Activated naive CD8-positive, alpha-beta T cell (primary cell): ENCODE data around the gene KANSL1.

Experiments used
- H3K27ac Mint-ChIP-seq: one replicate; pipeline ENCODE4 v1.8.0; 2021; ENCODE audit warnings: mixed read lengths
- H3K27me3 Mint-ChIP-seq: one replicate; pipeline ENCODE4 v1.8.0; 2021; ENCODE audit warnings: mixed read lengths
- H3K36me3 Mint-ChIP-seq: one replicate; pipeline ENCODE4 v1.8.0; 2021; ENCODE audit warnings: mixed read lengths
- H3K4me1 Mint-ChIP-seq: one replicate; pipeline ENCODE4 v1.8.0; 2021; ENCODE audit warnings: low read depth, mixed read lengths
- H3K4me3 Mint-ChIP-seq: one replicate; pipeline ENCODE4 v1.8.0; 2021; ENCODE audit warnings: mild to moderate bottlenecking, mixed read lengths
- H3K9me3 Mint-ChIP-seq: one replicate; pipeline ENCODE4 v1.8.0; 2021; ENCODE audit warnings: low read depth, mixed read lengths

KANSL1 gene

GRCh38 chr17:46144246-46144645 lies 49.0 kb downstream of the KANSL1 start:
- Mint-ChIP-seq H3K4me3 (peak overlapping the region; percentile 38), H3K4me1 (peaks cover 90% of the 10 kb centered on the region), H3K9me3 (no peaks in the 10 kb centered on the region), H3K27ac (peak overlapping the region; percentile 81), H3K36me3 (peaks cover 2% of the 10 kb centered on the region), H3K27me3 (no peaks in the 10 kb centered on the region)

GRCh38 chr17:46143827-46144236 lies 49.4 kb downstream of the KANSL1 start:
- H3K4me3 Mint-ChIP-seq = peak overlapping the region; percentile 38

GRCh38 chr17:46141645-46142044 lies 51.6 kb downstream of the KANSL1 start:
- Mint-ChIP-seq H3K27ac (peak overlapping the region; percentile 61), H3K36me3 (no peaks in the 10 kb centered on the region), H3K9me3 (no peaks in the 10 kb centered on the region), H3K27me3 (no peaks in the 10 kb centered on the region), H3K4me1 (peaks cover 92% of the 10 kb centered on the region), H3K4me3 (peak overlapping the region; percentile 38)

More at GRCh38 chr17:46143827-46144236, 49.4 kb downstream of the KANSL1 start:
- Mint-ChIP-seq H3K27me3 (no peaks in the 10 kb centered on the region), H3K27ac (peak overlapping the region; percentile 81), H3K9me3 (no peaks in the 10 kb centered on the region), H3K36me3 (peaks cover 2% of the 10 kb centered on the region), H3K4me1 (peaks cover 90% of the 10 kb centered on the region)

- no peak overlapping the region for H3K4me3 Mint-ChIP-seq
- H3K36me3 Mint-ChIP-seq = no peaks in the 10 kb centered on the region
- H3K4me1 Mint-ChIP-seq = peaks cover 95% of the 10 kb centered on the region
- peak overlapping the region; percentile 61 for H3K27ac Mint-ChIP-seq
- H3K9me3 Mint-ChIP-seq = no peaks in the 10 kb centered on the region
- no peaks in the 10 kb centered on the region for H3K27me3 Mint-ChIP-seq
Observed at GRCh38 chr17:46140645-46141197, 52.5 kb downstream of the KANSL1 start.

- Mint-ChIP-seq H3K4me1 (peaks cover 93% of the 10 kb centered on the region), H3K27me3 (no peaks in the 10 kb centered on the region), H3K27ac (peak overlapping the region; percentile 59), H3K36me3 (no peaks in the 10 kb centered on the region), H3K4me3 (peak overlapping the region; percentile 28), H3K9me3 (no peaks in the 10 kb centered on the region)
Observed at GRCh38 chr17:46139432-46140210, 53.6 kb downstream of the KANSL1 start.

- no peaks in the 10 kb centered on the region for H3K27me3 Mint-ChIP-seq
- H3K4me1 Mint-ChIP-seq = peaks cover 93% of the 10 kb centered on the region
- peak overlapping the region; percentile 25 for H3K27ac Mint-ChIP-seq
- H3K9me3 Mint-ChIP-seq = no peaks in the 10 kb centered on the region
- no peaks in the 10 kb centered on the region for H3K36me3 Mint-ChIP-seq
- peak overlapping the region; percentile 28 for H3K4me3 Mint-ChIP-seq
Observed at GRCh38 chr17:46138473-46138872, 54.8 kb downstream of the KANSL1 start.

- peaks cover 95% of the 10 kb centered on the region for H3K4me1 Mint-ChIP-seq
- peak overlapping the region; percentile 30 for H3K4me3 Mint-ChIP-seq
- no peaks in the 10 kb centered on the region for H3K9me3 Mint-ChIP-seq
- H3K27me3 Mint-ChIP-seq = no peaks in the 10 kb centered on the region
- peaks cover 2% of the 10 kb centered on the region for H3K36me3 Mint-ChIP-seq
- peak overlapping the region; percentile 58 for H3K27ac Mint-ChIP-seq
Observed at GRCh38 chr17:46136820-46137219, 56.4 kb downstream of the KANSL1 start.

GRCh38 chr17:46135879-46136563 lies 57.2 kb downstream of the KANSL1 start:
- H3K4me3 Mint-ChIP-seq = peak overlapping the region; percentile 5
- H3K27me3 Mint-ChIP-seq = no peaks in the 10 kb centered on the region
- no peaks in the 10 kb centered on the region for H3K9me3 Mint-ChIP-seq
- H3K4me1 Mint-ChIP-seq = peaks cover 95% of the 10 kb centered on the region
- peaks cover 2% of the 10 kb centered on the region for H3K36me3 Mint-ChIP-seq
- H3K27ac Mint-ChIP-seq = peak overlapping the region; percentile 58

- H3K27me3 Mint-ChIP-seq = no peaks in the 10 kb centered on the region
- no peak overlapping the region for H3K4me3 Mint-ChIP-seq
- peaks cover 95% of the 10 kb centered on the region for H3K4me1 Mint-ChIP-seq
- no peaks in the 10 kb centered on the region for H3K9me3 Mint-ChIP-seq
- peaks cover 6% of the 10 kb centered on the region for H3K36me3 Mint-ChIP-seq
- H3K27ac Mint-ChIP-seq = peak overlapping the region; percentile 3
Observed at GRCh38 chr17:46135126-46135812, 58.0 kb downstream of the KANSL1 start.

- Mint-ChIP-seq H3K27me3 (no peaks in the 10 kb centered on the region), H3K9me3 (no peaks in the 10 kb centered on the region), H3K4me1 (peaks cover 91% of the 10 kb centered on the region), H3K27ac (peak overlapping the region; percentile 46), H3K36me3 (peaks cover 15% of the 10 kb centered on the region), H3K4me3 (peak overlapping the region; percentile 1)
Observed at GRCh38 chr17:46129302-46129701, 63.9 kb downstream of the KANSL1 start.

GRCh38 chr17:46128453-46128852 lies 64.8 kb downstream of the KANSL1 start:
- Mint-ChIP-seq H3K4me1 (peaks cover 93% of the 10 kb centered on the region), H3K9me3 (no peaks in the 10 kb centered on the region), H3K27ac (peak overlapping the region; percentile 12), H3K27me3 (no peaks in the 10 kb centered on the region), H3K4me3 (peak overlapping the region; percentile 38), H3K36me3 (peaks cover 17% of the 10 kb centered on the region)

GRCh38 chr17:46127524-46127923 lies 65.7 kb downstream of the KANSL1 start:
- Mint-ChIP-seq H3K27ac (peak overlapping the region; percentile 19), H3K36me3 (peaks cover 14% of the 10 kb centered on the region), H3K4me3 (no peak overlapping the region), H3K4me1 (peaks cover 92% of the 10 kb centered on the region), H3K9me3 (no peaks in the 10 kb centered on the region), H3K27me3 (no peaks in the 10 kb centered on the region)

GRCh38 chr17:46126840-46127239 lies 66.4 kb downstream of the KANSL1 start:
- Mint-ChIP-seq H3K9me3 (no peaks in the 10 kb centered on the region), H3K27me3 (no peaks in the 10 kb centered on the region), H3K4me1 (peaks cover 92% of the 10 kb centered on the region), H3K27ac (peak overlapping the region; percentile 13), H3K4me3 (no peak overlapping the region), H3K36me3 (peaks cover 14% of the 10 kb centered on the region)

GRCh38 chr17:46125831-46126230 lies 67.4 kb downstream of the KANSL1 start:
- no peak overlapping the region for H3K4me3 Mint-ChIP-seq
- no peaks in the 10 kb centered on the region for H3K27me3 Mint-ChIP-seq
- peak overlapping the region; percentile 35 for H3K27ac Mint-ChIP-seq
- no peaks in the 10 kb centered on the region for H3K9me3 Mint-ChIP-seq
- H3K36me3 Mint-ChIP-seq = peaks cover 23% of the 10 kb centered on the region
- H3K4me1 Mint-ChIP-seq = peaks cover 92% of the 10 kb centered on the region
